K562 (cell line): ENCODE measurements around the gene FRRS1L. TPM values are rescaled to one million over a fixed set of nuclear protein-coding genes. Genes with fewer than 3 reads are reported as not detected.

Source experiments
- ATAC-seq: fragments of 200-7000 bp; cut with Tn5 transposase; 3 replicates; pipeline ENCODE4 v1.9.1; 2020; ENCODE audit warnings: moderate library complexity
- BruUV-seq: library from RNA; stranded (reverse); fragments of 400-500 nt; replicated peaks from 2 replicates; lab custom pipeline; 2021; lab: Mats Ljungman, UMichigan
- CTCF ChIA-PET: fragments of 300-600 bp; formaldehyde crosslinking; extraction: SDS; loops from one replicate; lab custom pipeline; 2021; ENCODE audit warnings: low intra/inter-chr PET ratio; lab: Yijun Ruan, JAX
- POLR2A ChIA-PET: fragments of 300-600, 350-650 bp; sonication (Branson Sonifier 250); formaldehyde crosslinking; extraction: SDS; loops from one replicate; lab custom pipeline; 2021; ENCODE audit warnings: antibody characterized with exemption, inconsistent platforms; lab: Yijun Ruan, JAX
- DNase-seq, 4 experiments: peaks; one replicate each; pipeline versions ENCODE4 v3.0.0 to v3.0.0-alpha.2; 2011 to 2018; ENCODE audit warnings: low spot score in 3 of 4, mixed read lengths in 3 of 4; ENCODE audit errors: extremely low read depth in 1 of 4
- FAIRE-seq: peaks from 2 replicates; lab custom pipeline; 2011; peaks lifted over from hg19 to GRCh38; lab: Jason Lieb, UNC
- H2AFZ ChIP-seq: 2 replicates; pipeline ENCODE4 v1.6.0; 2011; ENCODE audit warnings: low read depth, low read length, control low read depth, inconsistent platforms
- H3K27ac ChIP-seq: fragments of 200-600 bp; 3 replicates; pipeline ENCODE4 v1.8.0; 2011; ENCODE audit warnings: low read depth, mild to moderate bottlenecking, control low read depth, inconsistent platforms, low read length, moderate library complexity, mixed read lengths; ENCODE audit errors: extremely low read depth
- H3K27me3 ChIP-seq, 2 experiments: fragments of 300-600 bp in 1 of 2; 2 replicates in 1 of 2; 3 replicates in 1 of 2; pipeline versions ENCODE4 v1.6.0 to v1.8.0; 2011; ENCODE audit warnings: inconsistent platforms in 2 of 2, low read length in 2 of 2, mild to moderate bottlenecking in 1 of 2, mixed read lengths in 1 of 2, moderate library complexity in 1 of 2; ENCODE audit not compliant: control insufficient read depth in 2 of 2, insufficient read depth in 2 of 2
- H3K36me3 ChIP-seq: fragments of 300-600 bp; 3 replicates; pipeline ENCODE4 v1.8.0; 2011; ENCODE audit warnings: mild to moderate bottlenecking, low read length, inconsistent platforms; ENCODE audit not compliant: control insufficient read depth, insufficient read depth
- H3K4me1 ChIP-seq, 2 experiments: fragments of 200-600 bp in 1 of 2; replicated peaks in 1 of 2; 2 replicates in 1 of 2; 3 replicates in 1 of 2; pipeline versions ENCODE4 v1.5.1 to v1.8.0; 2011; ENCODE audit warnings: inconsistent platforms in 2 of 2, low read length in 2 of 2, mild to moderate bottlenecking in 1 of 2, mixed read lengths in 1 of 2, moderate library complexity in 1 of 2; ENCODE audit not compliant: control insufficient read depth in 2 of 2, insufficient read depth in 2 of 2
- H3K4me2 ChIP-seq: 2 replicates; pipeline ENCODE4 v1.6.1; 2011; ENCODE audit warnings: low read length, control low read depth, inconsistent platforms, mixed read lengths; ENCODE audit not compliant: insufficient read depth
- H3K4me3 ChIP-seq: fragments of 200-600 bp; sonication (generic), shearing (Covaris generic); 2 replicates; pipeline ENCODE4 v1.5.1; 2016; ENCODE audit warnings: control low read depth, inconsistent platforms
- H3K79me2 ChIP-seq: fragments of 200-600 bp; 3 replicates; pipeline ENCODE4 v1.8.0; 2011; ENCODE audit warnings: low read length, inconsistent platforms; ENCODE audit not compliant: control insufficient read depth, insufficient read depth
- H3K9ac ChIP-seq, 2 experiments: 2 replicates each; pipeline versions ENCODE4 v1.6.0 to v1.6.1; 2011; ENCODE audit warnings: low read depth in 2 of 2, low read length in 2 of 2, control low read depth in 1 of 2, inconsistent platforms in 1 of 2, mild to moderate bottlenecking in 1 of 2, mixed read lengths in 1 of 2; ENCODE audit not compliant: insufficient read depth in 1 of 2
- H3K9me1 ChIP-seq: one replicate; pipeline ENCODE4 v1.6.0; 2011; ENCODE audit warnings: inconsistent platforms, mild to moderate bottlenecking, low read length, moderate library complexity; ENCODE audit not compliant: control insufficient read depth, insufficient read depth
- H3K9me3 ChIP-seq: replicated peaks from 2 replicates; pipeline ENCODE4 v1.5.1; 2011; ENCODE audit warnings: low read depth, low read length, inconsistent platforms; ENCODE audit not compliant: control insufficient read depth, insufficient read depth
- H4K20me1 ChIP-seq: replicated peaks from 2 replicates; pipeline ENCODE4 v1.6.1; 2011; ENCODE audit warnings: low read length, inconsistent platforms, mixed read lengths; ENCODE audit not compliant: control insufficient read depth, insufficient read depth
- CSDE1 ChIP-seq, 2 experiments: fragments of 450-650 bp; IDR thresholded peaks; 2 replicates each; pipeline ENCODE4 v1.6.1; 2016; ENCODE audit warnings: mild to moderate bottlenecking in 1 of 2
- DACH1 ChIP-seq: fragments of 450-650 bp; IDR thresholded peaks from 2 replicates; pipeline ENCODE4 v1.6.1; 2018; ENCODE audit not compliant: partially characterized antibody
- KAT2B ChIP-seq: IDR thresholded peaks from one replicate; pipeline ENCODE4 v1.6.1; 2012; ENCODE audit warnings: low read depth, mild to moderate bottlenecking, control low read depth, inconsistent platforms, low read length, moderate library complexity
- NFRKB ChIP-seq: fragments of 450-650 bp; IDR thresholded peaks from 2 replicates; pipeline ENCODE4 v1.6.1; 2016; ENCODE audit warnings: low read depth
- PCBP1 ChIP-seq: fragments of 200-400 bp; formaldehyde crosslinking; IDR thresholded peaks from 2 replicates; pipeline ENCODE4 v1.6.1; 2018; ENCODE audit warnings: mild to moderate bottlenecking, low read depth, low read length; ENCODE audit not compliant: poor library complexity, severe bottlenecking
- PCBP2 ChIP-seq: fragments of 200-400 bp; formaldehyde crosslinking; IDR thresholded peaks from 2 replicates; pipeline ENCODE4 v1.6.1; 2018; ENCODE audit warnings: low read length, low read depth, mild to moderate bottlenecking, moderate library complexity; ENCODE audit not compliant: poor library complexity, severe bottlenecking
- PHF20 ChIP-seq: fragments of 450-650 bp; IDR thresholded peaks from 2 replicates; pipeline ENCODE4 v1.6.1; 2018; ENCODE audit not compliant: partially characterized antibody
- SMAD3 ChIP-seq: fragments of 450-650 bp; formaldehyde crosslinking; conservative IDR thresholded peaks from 2 replicates; pipeline ENCODE4 v1.4.0; 2020; ENCODE audit warnings: mild to moderate bottlenecking
- TCF3 ChIP-seq: sonication (generic); formaldehyde crosslinking; IDR thresholded peaks from 2 replicates; pipeline ENCODE4 v1.4.0; 2020; ENCODE audit warnings: mild to moderate bottlenecking, missing genetic modification reagents
- TRIM28 ChIP-seq: fragments of 450-650 bp; IDR thresholded peaks from 2 replicates; pipeline ENCODE4 v1.6.1; 2017
- TSHZ1 ChIP-seq: fragments of 250-450 bp; sonication (Bioruptor Pico); IDR thresholded peaks from 2 replicates; pipeline ENCODE4 v1.4.0; 2020; ENCODE audit warnings: mild to moderate bottlenecking, moderate library complexity
- USF2 ChIP-seq: sonication (generic); formaldehyde crosslinking; IDR thresholded peaks from 2 replicates; pipeline ENCODE4 v1.5.0; 2020; ENCODE audit warnings: missing genetic modification reagents
- ZBED1 ChIP-seq: IDR thresholded peaks from 2 replicates; pipeline ENCODE4 v1.6.1; 2014
- ZBTB17 ChIP-seq: fragments of 450-650 bp; formaldehyde crosslinking; IDR thresholded peaks from 2 replicates; pipeline ENCODE4 v1.4.0; 2020; ENCODE audit warnings: mild to moderate bottlenecking
- ZBTB34 ChIP-seq: fragments of 250-450 bp; sonication (Bioruptor Pico); IDR thresholded peaks from 2 replicates; pipeline ENCODE4 v1.8.0; 2021; ENCODE audit warnings: mild to moderate bottlenecking, moderate library complexity
- ZNF197 ChIP-seq: fragments of 200-800 bp; sonication (Bioruptor generic); IDR thresholded peaks from 2 replicates; pipeline ENCODE4 v1.6.1; 2016; ENCODE audit warnings: low read depth, missing genetic modification characterization, missing compliant biosample characterization
- ZNF354B ChIP-seq: fragments of 250-450 bp; sonication (Bioruptor Pico); IDR thresholded peaks from 2 replicates; pipeline ENCODE4 v1.4.0; 2020
- ZNF445 ChIP-seq: fragments of 250-450 bp; sonication (Bioruptor Pico); IDR thresholded peaks from 2 replicates; pipeline ENCODE4 v1.4.0; 2020; ENCODE audit warnings: low read depth, mild to moderate bottlenecking, moderate library complexity
- ZNF507 ChIP-seq: conservative IDR thresholded peaks from 2 replicates; pipeline ENCODE4 v1.6.1; 2017; ENCODE audit warnings: missing genetic modification characterization, missing compliant biosample characterization
- ZNF551 ChIP-seq: fragments of 250-450 bp; sonication (Bioruptor Pico); IDR thresholded peaks from 2 replicates; pipeline ENCODE4 v1.5.0; 2021; ENCODE audit warnings: mild to moderate bottlenecking, moderate library complexity
- ZNF584 ChIP-seq: fragments of 200-800 bp; sonication (Bioruptor generic); IDR thresholded peaks from 2 replicates; pipeline ENCODE4 v1.6.1; 2016; ENCODE audit warnings: low read depth, mild to moderate bottlenecking, missing genetic modification characterization, missing compliant biosample characterization
- WGBS: fragments of 100-300 bp; shearing (Covaris generic); methylation state at CpG from one replicate; pipeline ENCODE4 v1.1.6; 2016; ENCODE audit warnings: low coverage, mixed read lengths; ENCODE audit not compliant: insufficient coverage; ENCODE audit errors: missing lambda C conversion rate; 5-methylcytosine and 5-hydroxymethylcytosine counted together
- in situ Hi-C: fragments of 300-500 bp; cut with MboI; formaldehyde crosslinking; loops from 4 replicates; pipeline ENCODE4 v1.15.0; 2018; ENCODE audit warnings: inconsistent platforms, mixed read lengths
- intact Hi-C: fragments of 100-400 bp; cut with micrococcal nuclease; formaldehyde crosslinking; loops from 2 replicates; pipeline ENCODE4 v1.14.2; 2022
- polyA plus RNA-seq, 8 experiments: library from polyadenylated mRNA; depleted of rRNA in 4 of 8; stranded (reverse) in 5 of 8; unstranded in 3 of 8; fragments of >200 nt; fragmentation: Nextera tagmentation in 2 of 8; fragmentation: Illumina TruSeq in 1 of 8; extraction: Ambion mirVana in 2 of 8; extraction: Trizol in 1 of 8; gene quantifications; 2 replicates each; pipeline versions ENCODE4 v1.2.1 to v1.2.3, GENCODE V29; 2011 to 2014; ENCODE audit warnings: inconsistent platforms in 1 of 8, missing spikeins in 1 of 8
- total RNA-seq, 7 experiments: library from RNA; depleted of rRNA in 6 of 7; stranded (reverse); fragments of >200 nt in 6 of 7; fragmentation: Illumina TruSeq in 2 of 7; extraction: Trizol in 2 of 7; gene quantifications; 2 replicates each; pipeline versions ENCODE4 v1.2.1 to v1.2.3, GENCODE V29; 2011 to 2021; ENCODE audit warnings: low replicate concordance in 1 of 7

The FRRS1L gene
- total and polyA plus RNA-seq, 9 of the 15 experiments (the other 6 are each of a cell fraction or from before 2014, with no cell fraction given) = under 0.01 to 0.04 (median 0.03) TPM; not detected in 5

GRCh38 chr9:109101810-109102209, 65.2 kb downstream of the FRRS1L start:
- Histone ChIP-seq H2AFZ (no peak overlapping the region), H3K9me3 (no peaks in the 10 kb centered on the region; the same call in 1 of the 2 replicates), H3K36me3 (peaks cover 77% of the 10 kb centered on the region), H3K4me1 (peaks cover 1 to 37% of the 10 kb centered on the region in 2 experiments), H3K79me2 (peaks cover 97% of the 10 kb centered on the region), H3K9me1 (no peaks in the 10 kb centered on the region), H3K9ac (no peak overlapping the region), H3K4me3 (no peak overlapping the region), H3K27me3 (no peaks in the 10 kb centered on the region), H3K4me2 (no peak overlapping the region), H4K20me1 (no peaks in the 10 kb centered on the region), H3K27ac (peak overlapping the region; percentile 31; the same call in 1 of the 3 replicates)
- FAIRE-seq = no peak
- intact Hi-C loops (no loop called here), in situ Hi-C loops (no loop called here)
- 41% methylated on average over 3 of the region's 3 CpGs for WGBS
- ChIA-PET CTCF (no interaction called here), POLR2A (no interaction called here)
- no peak for DNase-seq
- BruUV-seq = no TSS peak
- ATAC-seq = no peak
- TF ChIP-seq ZNF551 (no peak), KAT2B (no peak), PCBP1 (no peak), DACH1 (no peak), TSHZ1 (CRISPR knock-in tag) (no peak), ZBTB34 (peak; percentile 72; the same call in 1 of the 2 replicates), PCBP2 (no peak), ZNF507 (tag) (no peak), USF2 (CRISPR knock-in tag) (no peak), ZBTB17 (CRISPR knock-in tag) (no peak), SMAD3 (no peak), TRIM28 (no peak), ZNF445 (CRISPR knock-in tag) (no peak), CSDE1 (IDR thresholded peaks at IDR 0.05) (no peak), ZNF197 (CRISPR knock-in tag) (no peak), ZBED1 (no peak), PHF20 (no peak), TCF3 (CRISPR knock-in tag) (no peak), ZNF354B (no peak), NFRKB (no peak), ZNF584 (CRISPR knock-in tag) (no peak)
